Neutrophil (primary cell): ENCODE measurements around the gene C11orf58.
A peak's percentile ranks its signal among the peaks of the same experiment; 100 is the strongest.

Experiments
- H3K27ac ChIP-seq: fragments of 200-600 bp; sonication (generic); 2 replicates; pipeline ENCODE4 v1.5.1; 2016; ENCODE audit warnings: mild to moderate bottlenecking, moderate library complexity
- H3K27me3 ChIP-seq: fragments of 200-600 bp; sonication (generic); 2 replicates; pipeline ENCODE4 v1.6.0; 2016; ENCODE audit warnings: mild to moderate bottlenecking
- H3K36me3 ChIP-seq: fragments of 200-600 bp; sonication (generic); 2 replicates; pipeline ENCODE4 v1.5.1; 2017
- H3K4me1 ChIP-seq, 2 experiments: fragments of 200-600 bp in 1 of 2; sonication (generic) in 1 of 2; 1 replicate in 1 of 2; 2 replicates in 1 of 2; pipeline versions ENCODE4 v1.5.1 to v1.6.1; 2013 to 2016; ENCODE audit warnings: low read depth in 1 of 2, low read length in 1 of 2, mild to moderate bottlenecking in 1 of 2, moderate library complexity in 1 of 2; ENCODE audit not compliant: control insufficient read depth in 1 of 2, insufficient read depth in 1 of 2
- H3K4me3 ChIP-seq, 2 experiments: fragments of 200-600 bp in 1 of 2; sonication (generic) in 1 of 2; 1 replicate in 1 of 2; 2 replicates in 1 of 2; pipeline ENCODE4 v1.5.1; 2013 to 2016; ENCODE audit warnings: low read depth in 1 of 2, low read length in 1 of 2, mild to moderate bottlenecking in 1 of 2, moderate library complexity in 1 of 2
- H3K9me3 ChIP-seq: fragments of 200-600 bp; sonication (generic); 2 replicates; pipeline ENCODE4 v1.5.1; 2016
- CTCF ChIP-seq: fragments of 200-600 bp; sonication (generic); IDR thresholded peaks from 2 replicates; pipeline ENCODE4 v1.5.1; 2016; ENCODE audit warnings: antibody characterized with exemption

Gene C11orf58

GRCh38 chr11:16786131-16786530, 47.7 kb downstream of the C11orf58 start:
- H3K4me1 ChIP-seq = peaks cover 2 to 7% of the 10 kb centered on the region in 2 experiments

GRCh38 chr11:16787035-16787742, 48.7 kb downstream of the C11orf58 start:
- Histone ChIP-seq H3K4me1 (peaks cover 10 to 15% of the 10 kb centered on the region in 2 experiments), H3K9me3 (no peaks in the 10 kb centered on the region), H3K27me3 (no peaks in the 10 kb centered on the region), H3K27ac (no peak overlapping the region), H3K4me3 (no peak overlapping the region), H3K36me3 (no peaks in the 10 kb centered on the region)
- TF ChIP-seq CTCF = no peak

More at GRCh38 chr11:16786131-16786530, 47.7 kb downstream of the C11orf58 start:
- no peaks in the 10 kb centered on the region for H3K36me3 ChIP-seq
- no peak overlapping the region for H3K4me3 ChIP-seq
- no peaks in the 10 kb centered on the region for H3K27me3 ChIP-seq
- H3K27ac ChIP-seq = no peak overlapping the region
- no peak for TF ChIP-seq CTCF
- no peaks in the 10 kb centered on the region for H3K9me3 ChIP-seq

GRCh38 chr11:16788141-16789062, 50.0 kb downstream of the C11orf58 start:
- Histone ChIP-seq H3K4me3 (no peak overlapping the region), H3K27me3 (no peaks in the 10 kb centered on the region), H3K9me3 (no peaks in the 10 kb centered on the region), H3K4me1 (peaks cover 10 to 15% of the 10 kb centered on the region in 2 experiments), H3K36me3 (no peaks in the 10 kb centered on the region), H3K27ac (no peak overlapping the region)
- peak; percentile 87 for TF ChIP-seq CTCF

GRCh38 chr11:16789063-16789420, 50.6 kb downstream of the C11orf58 start:
- no peak for TF ChIP-seq CTCF
- Histone ChIP-seq H3K36me3 (no peaks in the 10 kb centered on the region), H3K9me3 (no peaks in the 10 kb centered on the region), H3K4me3 (no peak overlapping the region), H3K27ac (no peak overlapping the region), H3K27me3 (no peaks in the 10 kb centered on the region), H3K4me1 (peaks cover 10 to 15% of the 10 kb centered on the region in 2 experiments)

- Histone ChIP-seq H3K27me3 (no peaks in the 10 kb centered on the region), H3K4me3 (no peak overlapping the region), H3K4me1 (peaks cover 11 to 18% of the 10 kb centered on the region in 2 experiments), H3K27ac (no peak overlapping the region), H3K36me3 (no peaks in the 10 kb centered on the region), H3K9me3 (no peaks in the 10 kb centered on the region)
- TF ChIP-seq CTCF = no peak
These were observed 51.4 kb downstream of the C11orf58 start for GRCh38 chr11:16789560-16790485.
